Brain microvascular endothelial cell (primary cell): ENCODE measurements around the gene SMKR1.

ENCODE experiments used
- DNase-seq: peaks from one replicate; pipeline ENCODE4 v3.0.0-alpha.2; 2020
- H3K27ac ChIP-seq: fragments of 250-450 bp; sonication (Bioruptor Pico); 2 replicates; pipeline ENCODE4 v1.5.1; 2020; ENCODE audit warnings: mild to moderate bottlenecking, moderate library complexity
- H3K27me3 ChIP-seq: fragments of 250-450 bp; sonication (Bioruptor Pico); replicated peaks from 2 replicates; pipeline ENCODE4 v1.5.1; 2020; ENCODE audit warnings: mild to moderate bottlenecking
- H3K36me3 ChIP-seq: fragments of 250-450 bp; sonication (Bioruptor Pico); replicated peaks from 2 replicates; pipeline ENCODE4 v1.5.1; 2020; ENCODE audit warnings: mild to moderate bottlenecking
- H3K4me3 ChIP-seq: 2 replicates; pipeline ENCODE4 v1.5.1; 2011; ENCODE audit warnings: low read depth, mild to moderate bottlenecking, control low read depth, low read length, moderate library complexity
- in situ Hi-C: cut with HindIII; loops from 2 replicates; pipeline ENCODE4 v1.10.0; 2017; ENCODE audit warnings: low sequenced_read_pairs, low pct_ligation_motif_present
- TF ChIP-seq, protein P1 (sequence below): IDR thresholded peaks from 2 replicates; pipeline ENCODE4 v1.5.1; 2011; ENCODE audit warnings: low read depth, mild to moderate bottlenecking, moderate library complexity, low read length, control low read depth, inconsistent platforms; ENCODE audit errors: missing control alignments

The SMKR1 gene

DNA sequence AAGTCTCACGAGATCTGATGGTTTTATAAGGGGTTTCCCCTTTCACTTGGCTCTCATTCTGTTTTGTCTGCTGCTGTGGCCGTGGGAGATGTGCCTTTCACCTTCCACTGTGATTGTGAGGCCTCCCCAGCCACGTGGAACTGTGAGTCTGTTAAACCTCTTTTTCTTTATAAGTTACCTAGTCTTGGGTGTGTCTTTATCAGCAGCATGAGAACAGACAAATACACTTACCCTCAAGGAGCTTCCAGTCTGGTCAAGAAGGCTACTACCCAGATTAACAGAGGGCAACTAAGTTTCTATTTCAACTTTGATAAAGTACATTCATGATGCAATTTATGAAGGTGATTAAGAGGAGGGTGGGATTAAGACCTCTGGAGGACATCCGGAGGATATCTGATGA lies 13.1 kb downstream of the SMKR1 start:
- TF ChIP-seq, protein P1, sequence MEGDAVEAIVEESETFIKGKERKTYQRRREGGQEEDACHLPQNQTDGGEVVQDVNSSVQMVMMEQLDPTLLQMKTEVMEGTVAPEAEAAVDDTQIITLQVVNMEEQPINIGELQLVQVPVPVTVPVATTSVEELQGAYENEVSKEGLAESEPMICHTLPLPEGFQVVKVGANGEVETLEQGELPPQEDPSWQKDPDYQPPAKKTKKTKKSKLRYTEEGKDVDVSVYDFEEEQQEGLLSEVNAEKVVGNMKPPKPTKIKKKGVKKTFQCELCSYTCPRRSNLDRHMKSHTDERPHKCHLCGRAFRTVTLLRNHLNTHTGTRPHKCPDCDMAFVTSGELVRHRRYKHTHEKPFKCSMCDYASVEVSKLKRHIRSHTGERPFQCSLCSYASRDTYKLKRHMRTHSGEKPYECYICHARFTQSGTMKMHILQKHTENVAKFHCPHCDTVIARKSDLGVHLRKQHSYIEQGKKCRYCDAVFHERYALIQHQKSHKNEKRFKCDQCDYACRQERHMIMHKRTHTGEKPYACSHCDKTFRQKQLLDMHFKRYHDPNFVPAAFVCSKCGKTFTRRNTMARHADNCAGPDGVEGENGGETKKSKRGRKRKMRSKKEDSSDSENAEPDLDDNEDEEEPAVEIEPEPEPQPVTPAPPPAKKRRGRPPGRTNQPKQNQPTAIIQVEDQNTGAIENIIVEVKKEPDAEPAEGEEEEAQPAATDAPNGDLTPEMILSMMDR: no peak
- Histone ChIP-seq H3K36me3 (no peaks in the 10 kb centered on the region), H3K27me3 (no peaks in the 10 kb centered on the region), H3K27ac (no peak overlapping the region), H3K4me3 (no peak overlapping the region)
- no peak for DNase-seq
- in situ Hi-C loops: no loop called here

DNA sequence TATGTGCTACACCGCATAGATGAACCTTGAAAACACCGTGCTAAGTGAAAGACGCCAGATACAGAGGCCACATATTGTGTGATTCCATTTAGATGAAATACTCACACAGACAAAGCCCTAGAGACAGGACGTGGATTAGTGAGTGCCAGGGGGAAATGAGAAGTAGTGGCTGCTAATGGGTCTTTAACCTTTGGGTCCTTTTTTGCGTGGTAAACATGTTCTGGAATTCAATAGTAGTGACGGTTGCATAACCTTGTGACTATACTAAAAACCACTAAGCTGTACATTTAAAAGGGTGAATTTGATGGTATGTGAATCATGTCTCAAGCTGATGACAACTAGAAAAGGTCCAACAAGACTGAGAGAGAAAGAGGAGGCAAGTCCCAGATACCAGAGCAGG lies 15.6 kb downstream of the SMKR1 start:
- in situ Hi-C loops: no loop called here
- H3K27me3 ChIP-seq: peaks cover 5% of the 10 kb centered on the region
- H3K27ac ChIP-seq: no peak overlapping the region
- H3K36me3 ChIP-seq: no peaks in the 10 kb centered on the region
- no peak overlapping the region for H3K4me3 ChIP-seq
- DNase-seq: no peak
- TF ChIP-seq, protein P1: no peak

DNA sequence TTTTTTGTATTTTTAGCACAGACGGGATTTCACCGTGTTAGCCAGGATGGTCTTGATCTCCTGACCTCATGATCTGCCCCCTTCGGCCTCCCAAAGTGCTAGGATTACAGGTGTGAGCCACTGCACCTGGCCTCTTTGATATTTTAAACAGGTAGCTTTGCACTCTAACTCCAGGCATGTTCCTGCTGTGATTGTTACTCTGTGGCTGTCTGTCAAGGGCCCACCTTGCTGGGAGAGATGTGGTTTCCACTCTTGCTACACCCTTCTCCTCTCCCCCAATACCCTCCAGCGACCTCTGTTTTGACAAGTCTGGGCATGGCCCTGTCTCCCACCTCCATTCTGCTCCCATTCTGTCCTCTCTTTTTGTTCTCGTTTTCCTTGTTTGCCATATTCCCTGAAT lies 17.1 kb downstream of the SMKR1 start:
- Histone ChIP-seq H3K27ac (no peak overlapping the region), H3K36me3 (no peaks in the 10 kb centered on the region), H3K27me3 (peaks cover 5% of the 10 kb centered on the region), H3K4me3 (no peak overlapping the region)
- TF ChIP-seq, protein P1: no peak
- DNase-seq: no peak
- in situ Hi-C loops: no loop called here

DNA sequence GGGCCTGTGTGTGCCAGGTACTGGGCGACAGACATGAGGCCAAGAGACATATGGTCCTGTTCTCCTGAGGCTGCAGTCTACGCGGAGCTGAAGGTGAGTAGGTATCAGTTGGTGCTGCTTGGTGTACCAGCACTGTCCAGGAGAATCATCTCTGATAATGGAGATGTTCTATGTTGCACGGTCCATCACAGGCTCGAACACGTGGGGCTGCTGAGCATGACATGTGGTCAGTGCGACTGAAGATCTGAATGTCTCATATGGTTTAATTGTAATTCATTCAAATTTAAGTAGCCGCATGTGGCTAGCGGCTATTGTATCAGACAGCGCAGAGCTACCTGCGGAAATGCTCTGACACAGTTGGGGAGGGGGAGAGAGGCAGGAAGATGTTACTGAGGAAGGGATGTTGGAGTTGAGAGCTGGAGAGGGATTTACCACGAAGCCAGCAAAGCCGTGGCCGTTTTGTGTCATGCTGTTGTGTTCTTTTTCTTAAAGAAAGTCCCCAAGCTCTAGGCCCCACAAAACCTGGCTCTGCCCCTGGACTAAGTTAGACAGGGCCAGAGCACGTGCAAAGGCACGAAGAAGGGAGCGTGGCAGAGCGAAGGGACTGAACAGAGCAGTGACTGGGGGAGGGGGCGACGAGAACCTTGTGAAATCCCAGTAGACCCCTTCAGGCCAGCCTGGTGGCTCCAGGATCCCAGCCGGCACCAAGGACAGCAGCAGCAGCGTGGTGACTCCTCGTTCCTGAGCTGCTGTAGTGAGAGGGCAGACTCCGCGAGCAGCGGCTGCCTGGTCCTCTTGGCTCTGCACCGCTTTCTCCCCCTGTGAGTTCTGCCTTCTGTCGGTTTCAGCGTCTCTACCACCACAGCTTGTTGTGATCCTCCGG lies 20.0 kb downstream of the SMKR1 start:
- Histone ChIP-seq H3K27me3 (peaks cover 5% of the 10 kb centered on the region), H3K27ac (no peak overlapping the region), H3K36me3 (no peaks in the 10 kb centered on the region), H3K4me3 (no peak overlapping the region)
- peak; percentile 9 for DNase-seq
- in situ Hi-C loops: no loop called here
- TF ChIP-seq, protein P1: no peak

DNA sequence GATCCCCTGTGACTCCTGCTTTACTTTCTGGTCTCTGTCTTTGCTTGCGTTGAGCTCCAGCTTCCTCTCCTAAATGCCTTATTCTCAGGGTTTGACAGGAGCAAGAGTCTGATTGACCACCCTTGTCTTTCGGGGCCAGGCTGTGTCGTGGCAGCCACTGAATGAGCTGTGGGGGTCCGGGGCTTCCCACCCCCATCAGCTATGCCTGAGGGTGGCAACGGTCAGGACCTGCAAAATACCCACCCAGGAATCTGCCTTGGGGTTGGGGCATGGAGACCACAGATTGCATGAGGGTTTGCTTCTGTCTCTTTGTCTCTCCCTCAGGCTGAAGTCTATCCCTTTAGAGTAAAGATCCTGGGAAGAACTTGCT lies 20.6 kb downstream of the SMKR1 start:
- in situ Hi-C loops: no loop called here
- H3K27ac ChIP-seq: no peak overlapping the region
- no peak overlapping the region for H3K4me3 ChIP-seq
- H3K27me3 ChIP-seq: peaks cover 5% of the 10 kb centered on the region
- TF ChIP-seq, protein P1: no peak
- no peaks in the 10 kb centered on the region for H3K36me3 ChIP-seq
- DNase-seq: no peak

DNA sequence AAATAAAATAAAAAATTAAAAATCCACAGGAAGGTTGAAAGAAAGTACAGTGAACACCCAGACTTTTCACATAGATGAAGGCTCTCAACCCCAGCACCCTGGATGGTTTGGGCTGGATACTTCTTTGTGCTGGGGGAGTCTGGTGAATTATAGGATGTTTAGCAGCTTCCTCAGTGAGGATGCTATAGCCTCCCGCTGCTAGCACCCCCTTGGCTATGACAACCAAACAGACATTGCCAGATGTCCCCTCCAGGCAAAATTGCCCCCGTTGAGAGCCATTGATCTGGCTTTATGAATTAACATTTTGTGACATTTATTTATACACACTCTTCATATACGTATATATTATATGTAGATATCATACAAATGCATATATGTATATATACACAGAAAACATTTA lies 21.6 kb downstream of the SMKR1 start:
- in situ Hi-C loops: no loop called here
- H3K4me3 ChIP-seq: no peak overlapping the region
- DNase-seq: no peak
- no peak overlapping the region for H3K27ac ChIP-seq
- TF ChIP-seq, protein P1: no peak
- peaks cover 5% of the 10 kb centered on the region for H3K27me3 ChIP-seq
- H3K36me3 ChIP-seq: no peaks in the 10 kb centered on the region
